ENCODE results near the gene OR52H1. TPM values are rescaled to one million over a fixed set of nuclear protein-coding genes. Genes with fewer than 3 reads are reported as not detected.

The OR52H1 gene
- total and polyA plus RNA-seq, 2 of the 8 experiments (the other 6 are each of a cell fraction or from before 2014, with no cell fraction given): 0.09 TPM; not detected in 1

GRCh38 chr11:5514841-5515240, 33.5 kb downstream of the OR52H1 start:
- Histone ChIP-seq H4K20me1 (replicated peaks in 1 of 2; ENCODE audit: control insufficient read depth in 1 of 2, insufficient read depth in 2 of 2, low read length in 2 of 2) (no peaks in the 10 kb centered on the region), H4K91ac (replicated peaks; ENCODE audit: insufficient read length, low read length) (no peak overlapping the region), H2BK15ac (ENCODE audit: low read length) (no peak overlapping the region), H3K4me3 (ENCODE audit: extremely low read depth in 1 of 4, insufficient read depth in 2 of 4, low read depth in 3 of 4, low read length in 4 of 4) (no peak overlapping the region), H3K14ac (ENCODE audit: insufficient read length) (no peak overlapping the region), H3K9ac (replicated peaks in 1 of 4; ENCODE audit: extremely low read depth in 1 of 4, low read depth in 3 of 4, low read length in 3 of 4) (no peak overlapping the region), H3K23ac (ENCODE audit: insufficient read length) (no peak overlapping the region), H3K4me1 (replicated peaks in 1 of 4; ENCODE audit: control insufficient read depth in 3 of 4, insufficient read depth in 4 of 4, low read length in 3 of 4) (peaks cover 0 to 2% (median 0%) of the 10 kb centered on the region in 4 experiments; a peak in 1 of 7 replicates), H4K8ac (ENCODE audit: extremely low read depth, insufficient read depth, low read length) (no peak overlapping the region), H2AFZ (ENCODE audit: low read length) (no peak overlapping the region), H3K36me3 (ENCODE audit: control insufficient read depth in 2 of 4, insufficient read depth in 4 of 4, low read length in 3 of 4) (no peaks in the 10 kb centered on the region), H2AK5ac (ENCODE audit: low read depth, low read length) (no peak overlapping the region), H3K9me3 (ENCODE audit: insufficient read depth in 2 of 2, low read depth in 1 of 2, low read length in 1 of 2) (no peaks in the 10 kb centered on the region; a peak in 1 of 4 replicates), H3K18ac (ENCODE audit: extremely low read depth, low read length) (no peak overlapping the region), H2BK120ac (replicated peaks; ENCODE audit: low read depth, low read length) (no peak overlapping the region), H3K56ac (replicated peaks; ENCODE audit: insufficient read length, low read depth, low read length) (no peak overlapping the region), H3K4ac (replicated peaks; ENCODE audit: insufficient read length, low read depth, low read length) (no peak overlapping the region), H2BK12ac (ENCODE audit: low read depth, low read length) (no peak overlapping the region), H2BK5ac (ENCODE audit: low read depth, low read length) (no peak overlapping the region), H3K4me2 (ENCODE audit: insufficient read depth in 1 of 2, low read depth in 2 of 2, low read length in 2 of 2) (no peak overlapping the region), H3K79me1 (ENCODE audit: low read depth, low read length) (no peaks in the 10 kb centered on the region), H4K5ac (ENCODE audit: insufficient read length, low read depth, low read length) (no peak overlapping the region), H3K79me2 (ENCODE audit: control insufficient read depth in 1 of 2, insufficient read depth in 2 of 2, low read length in 2 of 2) (no peaks in the 10 kb centered on the region), H2BK20ac (ENCODE audit: low read length) (no peak overlapping the region), H3K27ac (ENCODE audit: low read depth, low read length) (no peak overlapping the region), H3K23me2 (ENCODE audit: low read depth, low read length) (no peaks in the 10 kb centered on the region), H3K27me3 (replicated peaks in 1 of 4; ENCODE audit: control insufficient read depth in 3 of 4, extremely low read depth in 1 of 4, insufficient read depth in 3 of 4, low read length in 3 of 4) (no peaks in the 10 kb centered on the region)
- FAIRE-seq (no peak), DNase-seq (ENCODE audit: low read depth in 1 of 2, low spot score in 2 of 2) (no peak)
- TF ChIP-seq CHD1 (IDR thresholded peaks at IDR 0.05; ENCODE audit: low read depth, low read length) (no peak), SP1 (IDR thresholded peaks at IDR 0.05; ENCODE audit: low read depth, low read length) (no peak), BACH1 (IDR thresholded peaks at IDR 0.05; ENCODE audit: low read length) (no peak), RXRA (IDR thresholded peaks at IDR 0.05; ENCODE audit: insufficient read depth, low read depth, low read length) (no peak), SIX5 (IDR thresholded peaks at IDR 0.05; ENCODE audit: low read depth, low read length) (no peak), CTBP2 (IDR thresholded peaks at IDR 0.05; ENCODE audit: borderline replicate concordance, insufficient read depth, insufficient read length, low read length) (no peak), SP2 (IDR thresholded peaks at IDR 0.05; ENCODE audit: low read length) (no peak), CEBPB (IDR thresholded peaks at IDR 0.05; ENCODE audit: low read depth, low read length) (no peak)
- ChIA-PET POLR2A (ENCODE audit: partially characterized antibody) (no interaction called here), CTCF (ENCODE audit: partially characterized antibody) (interaction anchor here (0.7 to 1.4 kb wide), 3 partner anchors 8 to 24 kb away, joined by 3 to 4 read pairs (median 3); no protein-coding TSS in a partner anchor)

Measured in H1 (cell line).